Measurements from ENCODE around the gene MRFAP1. TPM values are rescaled to one million over a fixed set of nuclear protein-coding genes. Genes with fewer than 3 reads are reported as not detected.

Gene MRFAP1
- total and polyA plus RNA-seq, 2 experiments from 2014 or later, result 221 to 256 TPM

- no peaks in the 10 kb centered on the region for H3K36me3 ChIP-seq (replicated peaks; ENCODE audit: insufficient read depth, low read depth)
- no peak for TF ChIP-seq EZH2phosphoT487 (IDR thresholded peaks at IDR 0.05; ENCODE audit: low read depth, severe bottlenecking, unreplicated experiment)
- no peak for TF ChIP-seq EZH2 (IDR thresholded peaks at IDR 0.05; ENCODE audit: borderline replicate concordance)
- no peak for TF ChIP-seq CTCF (IDR thresholded peaks at IDR 0.05; ENCODE audit: poor library complexity)
Observed at GRCh38 chr4:6619116-6619465, 21.4 kb upstream of the MRFAP1 start.

GRCh38 chr4:6619466-6620255 is 20.8 kb upstream of the MRFAP1 start:
- 94% methylated on average over 23 of the region's 24 CpGs for WGBS (ENCODE audit: low lambda C conversion rate, missing lambda C conversion rate)

More at GRCh38 chr4:6619116-6619465, 21.4 kb upstream of the MRFAP1 start:
- Histone ChIP-seq H2AFZ (no peak overlapping the region), H3K27ac (no peak overlapping the region), H3K27me3 (no peaks in the 10 kb centered on the region), H3K9me3 (ENCODE audit: low read depth) (no peaks in the 10 kb centered on the region), H4K20me1 (ENCODE audit: insufficient read depth, poor library complexity, severe bottlenecking) (no peaks in the 10 kb centered on the region), H3K4me3 (no peak overlapping the region), H3K79me2 (no peaks in the 10 kb centered on the region), H3K4me2 (no peak overlapping the region), H3K9me2 (replicated peaks; ENCODE audit: insufficient read depth) (no peaks in the 10 kb centered on the region), H3K4me1 (ENCODE audit: insufficient read depth) (no peaks in the 10 kb centered on the region)
- WGBS (ENCODE audit: low lambda C conversion rate, missing lambda C conversion rate), result 98% methylated on average over 12 of the region's 13 CpGs
- DNase-seq (ENCODE audit: low spot score), result no peak

GRCh38 chr4:6620296-6620695 is 20.2 kb upstream of the MRFAP1 start:
- Histone ChIP-seq H3K36me3 (replicated peaks; ENCODE audit: insufficient read depth, low read depth) (no peaks in the 10 kb centered on the region), H3K27ac (no peak overlapping the region), H2AFZ (no peak overlapping the region), H3K4me1 (ENCODE audit: insufficient read depth) (no peaks in the 10 kb centered on the region), H3K4me2 (no peak overlapping the region), H4K20me1 (ENCODE audit: insufficient read depth, poor library complexity, severe bottlenecking) (no peaks in the 10 kb centered on the region), H3K9me3 (ENCODE audit: low read depth) (no peaks in the 10 kb centered on the region), H3K4me3 (no peak overlapping the region), H3K79me2 (no peaks in the 10 kb centered on the region), H3K9me2 (replicated peaks; ENCODE audit: insufficient read depth) (no peaks in the 10 kb centered on the region), H3K27me3 (no peaks in the 10 kb centered on the region)
- no peak for DNase-seq (ENCODE audit: low spot score)
- TF ChIP-seq EZH2 (IDR thresholded peaks at IDR 0.05; ENCODE audit: borderline replicate concordance) (no peak), EZH2phosphoT487 (IDR thresholded peaks at IDR 0.05; ENCODE audit: low read depth, severe bottlenecking, unreplicated experiment) (no peak), CTCF (IDR thresholded peaks at IDR 0.05; ENCODE audit: poor library complexity) (no peak)
- 95% methylated on average over 9 of the region's 10 CpGs for WGBS (ENCODE audit: low lambda C conversion rate, missing lambda C conversion rate)

More at GRCh38 chr4:6619466-6620255, 20.8 kb upstream of the MRFAP1 start:
- Histone ChIP-seq H3K36me3 (replicated peaks; ENCODE audit: insufficient read depth, low read depth) (no peaks in the 10 kb centered on the region), H3K4me2 (no peak overlapping the region), H3K4me1 (ENCODE audit: insufficient read depth) (no peaks in the 10 kb centered on the region), H3K27ac (no peak overlapping the region), H3K4me3 (no peak overlapping the region), H2AFZ (no peak overlapping the region), H4K20me1 (ENCODE audit: insufficient read depth, poor library complexity, severe bottlenecking) (no peaks in the 10 kb centered on the region), H3K9me3 (ENCODE audit: low read depth) (no peaks in the 10 kb centered on the region), H3K9me2 (replicated peaks; ENCODE audit: insufficient read depth) (no peaks in the 10 kb centered on the region), H3K27me3 (no peaks in the 10 kb centered on the region), H3K79me2 (no peaks in the 10 kb centered on the region)
- TF ChIP-seq EZH2phosphoT487 (IDR thresholded peaks at IDR 0.05; ENCODE audit: low read depth, severe bottlenecking, unreplicated experiment), result no peak
- no peak for DNase-seq (ENCODE audit: low spot score)

GRCh38 chr4:6620891-6621555 is 19.5 kb upstream of the MRFAP1 start:
- H3K4me2 ChIP-seq, result no peak overlapping the region
- H3K79me2 ChIP-seq, result no peaks in the 10 kb centered on the region
- no peak overlapping the region for H3K27ac ChIP-seq
- no peaks in the 10 kb centered on the region for H4K20me1 ChIP-seq (ENCODE audit: insufficient read depth, poor library complexity, severe bottlenecking)
- H3K9me2 ChIP-seq (replicated peaks; ENCODE audit: insufficient read depth), result no peaks in the 10 kb centered on the region
- DNase-seq (ENCODE audit: low spot score), result no peak
- H3K4me3 ChIP-seq, result no peak overlapping the region
- no peaks in the 10 kb centered on the region for H3K4me1 ChIP-seq (ENCODE audit: insufficient read depth)
- H3K27me3 ChIP-seq, result no peaks in the 10 kb centered on the region
- no peaks in the 10 kb centered on the region for H3K9me3 ChIP-seq (ENCODE audit: low read depth)
- H2AFZ ChIP-seq, result no peak overlapping the region
- WGBS (ENCODE audit: low lambda C conversion rate, missing lambda C conversion rate), result 80% methylated on average over 10 of the region's 10 CpGs
- no peak for TF ChIP-seq EZH2phosphoT487 (IDR thresholded peaks at IDR 0.05; ENCODE audit: low read depth, severe bottlenecking, unreplicated experiment)
- no peak for TF ChIP-seq EZH2 (IDR thresholded peaks at IDR 0.05; ENCODE audit: borderline replicate concordance)
- TF ChIP-seq CTCF (IDR thresholded peaks at IDR 0.05; ENCODE audit: poor library complexity), result no peak
- no peaks in the 10 kb centered on the region for H3K36me3 ChIP-seq (replicated peaks; ENCODE audit: insufficient read depth, low read depth)
